BLaER1 (cell line): ENCODE data around the gene RALB.
A peak's percentile ranks its signal among the peaks of the same experiment; 100 is the strongest.
"Not testable (repeated sequence)": the region's sequence is repeated elsewhere in the genome, so short reads cannot be mapped to it uniquely, and the experiment has no call there.

Experiments
- H3K27ac ChIP-seq: shearing (Covaris generic); formaldehyde crosslinking; 2 replicates; pipeline ENCODE4 v1.8.1; 2022
- H3K27me3 ChIP-seq: shearing (Covaris generic); formaldehyde crosslinking; 2 replicates; pipeline ENCODE4 v1.8.1; 2022
- H3K36me3 ChIP-seq: shearing (Covaris generic); formaldehyde crosslinking; 2 replicates; pipeline ENCODE4 v1.8.1; 2022
- H3K4me1 ChIP-seq: shearing (Covaris generic); formaldehyde crosslinking; 2 replicates; pipeline ENCODE4 v1.8.1; 2022
- H3K4me2 ChIP-seq: shearing (Covaris generic); formaldehyde crosslinking; 2 replicates; pipeline ENCODE4 v1.8.1; 2022
- H3K4me3 ChIP-seq: shearing (Covaris generic); formaldehyde crosslinking; 2 replicates; pipeline ENCODE4 v1.8.1; 2022
- H3K9ac ChIP-seq: shearing (Covaris generic); formaldehyde crosslinking; 2 replicates; pipeline ENCODE4 v1.8.1; 2022
- H3K9me3 ChIP-seq: shearing (Covaris generic); formaldehyde crosslinking; 2 replicates; pipeline ENCODE4 v1.8.1; 2022
- H4K20me1 ChIP-seq: shearing (Covaris generic); formaldehyde crosslinking; 2 replicates; pipeline ENCODE4 v1.8.1; 2022
- Cebpa-rat ChIP-seq: shearing (Covaris generic); IDR thresholded peaks from 2 replicates; pipeline ENCODE4 v1.8.1; 2022

RALB gene

GRCh38 chr2:120250640-120251039, 2.0 kb upstream of the RALB start:
- no peak overlapping the region for H3K4me3 ChIP-seq
- no peak overlapping the region for H3K9ac ChIP-seq
- no peaks in the 10 kb centered on the region for H3K36me3 ChIP-seq
- H3K9me3 ChIP-seq, result no peaks in the 10 kb centered on the region
- H3K4me1 ChIP-seq, result peaks cover 77% of the 10 kb centered on the region
- H3K27ac ChIP-seq, result no peak overlapping the region
- H3K4me2 ChIP-seq, result peak overlapping the region; percentile 86
- no peak for TF ChIP-seq Cebpa-rat
- H3K27me3 ChIP-seq, result peaks cover 28% of the 10 kb centered on the region; the same call in 1 of the 2 replicates
- peaks cover 54% of the 10 kb centered on the region for H4K20me1 ChIP-seq

DNA sequence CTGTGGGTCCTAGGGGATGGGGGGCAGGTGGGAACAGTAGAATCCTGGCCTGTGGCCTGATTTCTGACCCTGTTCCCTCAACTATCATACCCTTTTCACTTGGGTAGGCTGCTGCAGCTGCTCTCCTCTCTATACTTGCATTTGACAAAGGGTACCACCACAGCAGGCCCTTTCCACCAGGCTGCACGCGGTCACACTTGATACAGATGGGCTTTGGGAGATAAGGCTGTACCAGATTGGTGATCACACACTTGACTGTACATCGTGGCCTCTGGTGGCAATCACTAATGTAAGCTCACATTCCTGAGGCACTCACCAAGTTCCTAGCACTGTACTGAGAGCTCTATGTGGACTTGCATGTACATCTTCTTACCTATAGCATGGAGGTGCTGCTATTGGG, 1.6 kb upstream of the RALB start:
- Histone ChIP-seq H3K27ac (no peak overlapping the region), H3K4me3 (no peak overlapping the region), H3K4me2 (peak overlapping the region; percentile 86), H3K4me1 (peaks cover 75% of the 10 kb centered on the region), H3K9me3 (no peaks in the 10 kb centered on the region), H4K20me1 (peaks cover 54% of the 10 kb centered on the region), H3K9ac (no peak overlapping the region), H3K36me3 (no peaks in the 10 kb centered on the region), H3K27me3 (peaks cover 28% of the 10 kb centered on the region; the same call in 1 of the 2 replicates)
- TF ChIP-seq Cebpa-rat, result no peak

- Histone ChIP-seq H3K36me3 (no peaks in the 10 kb centered on the region), H3K9me3 (no peaks in the 10 kb centered on the region), H3K4me3 (peak overlapping the region; percentile 84), H3K4me1 (peaks cover 75% of the 10 kb centered on the region), H4K20me1 (peaks cover 54% of the 10 kb centered on the region), H3K9ac (no peak overlapping the region), H3K27ac (no peak overlapping the region), H3K27me3 (peaks cover 24% of the 10 kb centered on the region; the same call in 1 of the 2 replicates), H3K4me2 (peak overlapping the region; percentile 86)
- no peak for TF ChIP-seq Cebpa-rat
Observed at GRCh38 chr2:120251880-120252224, 800 bp upstream of the RALB start.

- Histone ChIP-seq H3K9ac (peak overlapping the region; percentile 81), H3K4me1 (peaks cover 75% of the 10 kb centered on the region), H3K27ac (peak overlapping the region; percentile 79)
Observed at GRCh38 chr2:120253021-120253882, 600 bp downstream of the RALB start.

DNA sequence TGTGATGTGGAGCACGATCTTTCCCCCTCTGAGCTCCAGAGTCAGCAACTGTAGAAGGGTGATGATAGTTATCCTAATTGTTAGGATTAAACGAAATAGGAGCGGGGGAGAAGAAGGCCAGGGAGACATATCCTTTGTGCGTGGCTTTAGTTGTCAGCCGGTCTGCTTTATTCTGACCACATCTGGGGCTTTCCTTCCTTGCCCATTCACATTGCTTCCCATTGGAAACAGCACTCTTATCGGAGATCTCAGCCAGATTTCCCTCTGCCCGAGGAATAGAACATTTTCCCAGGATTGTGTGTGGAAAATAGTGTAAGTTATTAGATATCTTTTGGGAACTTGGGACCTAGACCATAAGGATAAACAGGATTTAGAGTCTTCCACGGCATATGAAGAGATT, 1.5 kb downstream of the RALB start:
- no peak overlapping the region for H3K27ac ChIP-seq
- no peak overlapping the region for H3K9ac ChIP-seq
- H3K9me3 ChIP-seq, result peaks cover 7% of the 10 kb centered on the region; the same call in 1 of the 2 replicates
- peaks cover 4% of the 10 kb centered on the region; the same call in 1 of the 2 replicates for H3K36me3 ChIP-seq
- TF ChIP-seq Cebpa-rat, result no peak
- peaks cover 18% of the 10 kb centered on the region; the same call in 1 of the 2 replicates for H3K27me3 ChIP-seq
- H4K20me1 ChIP-seq, result peaks cover 35% of the 10 kb centered on the region
- peak overlapping the region; percentile 86 for H3K4me2 ChIP-seq
- peaks cover 68% of the 10 kb centered on the region for H3K4me1 ChIP-seq
- peak overlapping the region; percentile 84 for H3K4me3 ChIP-seq

More at GRCh38 chr2:120253021-120253882, 600 bp downstream of the RALB start:
- Histone ChIP-seq H4K20me1 (peaks cover 41% of the 10 kb centered on the region), H3K4me3 (peak overlapping the region; percentile 84), H3K4me2 (peak overlapping the region; percentile 86), H3K9me3 (peaks cover 2% of the 10 kb centered on the region; the same call in 1 of the 2 replicates), H3K36me3 (peaks cover under 1% of the 10 kb centered on the region; the same call in 1 of the 2 replicates), H3K27me3 (peaks cover 18% of the 10 kb centered on the region; the same call in 1 of the 2 replicates)
- no peak for TF ChIP-seq Cebpa-rat

DNA sequence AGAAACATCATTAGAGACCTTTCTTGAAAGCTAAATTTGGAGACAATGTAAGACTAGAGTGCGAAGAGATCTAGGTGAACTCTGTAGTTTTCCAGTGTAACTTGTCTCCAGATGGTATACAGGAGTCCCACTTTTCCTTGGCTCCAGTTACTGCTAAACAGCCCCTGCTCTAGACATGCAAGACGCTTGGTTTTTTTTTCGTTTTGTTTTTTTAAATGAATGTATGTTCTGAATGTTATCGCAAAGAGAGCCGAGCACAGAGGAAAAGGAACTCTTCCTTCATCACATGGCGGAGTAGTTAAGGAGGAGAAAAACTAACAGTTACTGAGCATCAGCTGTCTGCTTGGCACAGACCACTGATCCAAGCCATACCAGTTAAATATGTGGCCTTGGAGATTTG, 2.4 kb downstream of the RALB start:
- Histone ChIP-seq H3K4me3 (no peak overlapping the region), H3K4me1 (peaks cover 59% of the 10 kb centered on the region), H3K27ac (no peak overlapping the region), H3K4me2 (no peak overlapping the region), H4K20me1 (peaks cover 27% of the 10 kb centered on the region), H3K36me3 (peaks cover 6% of the 10 kb centered on the region), H3K9ac (no peak overlapping the region), H3K27me3 (peaks cover 10% of the 10 kb centered on the region; the same call in 1 of the 2 replicates), H3K9me3 (peaks cover 10% of the 10 kb centered on the region)
- TF ChIP-seq Cebpa-rat, result no peak

DNA sequence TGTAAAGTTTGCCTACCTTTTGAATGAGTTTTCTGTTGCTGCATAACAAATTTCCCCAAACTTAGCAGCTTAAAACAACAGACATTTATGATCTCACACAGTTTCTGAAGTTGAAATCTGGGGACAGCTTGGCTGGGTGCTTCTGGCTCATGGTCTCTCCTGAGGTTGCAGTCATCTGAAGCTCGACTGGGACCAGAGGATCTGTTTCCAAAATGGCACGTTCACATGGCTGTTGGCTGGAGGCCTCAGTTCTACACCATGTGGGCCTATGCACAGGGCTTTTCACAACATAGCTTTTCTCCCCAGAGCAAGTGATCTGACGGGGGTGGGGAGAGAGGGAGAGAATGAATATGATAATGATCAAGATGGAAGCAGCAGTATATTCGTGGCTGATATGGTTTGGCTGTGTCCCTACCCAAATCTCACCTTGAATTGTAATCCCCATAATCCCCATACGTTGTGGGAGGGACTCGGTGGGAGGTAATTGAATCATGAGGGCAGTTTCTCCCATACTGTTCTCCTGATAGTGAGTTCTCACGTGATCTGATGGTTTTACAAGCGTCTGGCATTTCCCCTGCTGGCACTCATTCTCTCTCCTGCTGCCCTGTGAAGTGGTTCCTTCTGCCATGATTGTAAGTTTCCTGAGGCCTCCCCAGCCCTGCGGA, 3.5 kb downstream of the RALB start:
- Histone ChIP-seq H3K4me3 (no peak overlapping the region), H4K20me1 (peaks cover 18% of the 10 kb centered on the region), H3K27me3 (peaks cover 2% of the 10 kb centered on the region; the same call in 1 of the 2 replicates), H3K4me2 (peak overlapping the region; percentile 55), H3K27ac (no peak overlapping the region), H3K9ac (no peak overlapping the region), H3K36me3 (peaks cover 14% of the 10 kb centered on the region), H3K9me3 (peaks cover 21% of the 10 kb centered on the region), H3K4me1 (peaks cover 49% of the 10 kb centered on the region)
- no peak for TF ChIP-seq Cebpa-rat

- peaks cover 14% of the 10 kb centered on the region; the same call in 1 of the 2 replicates for H4K20me1 ChIP-seq
- peaks cover 49% of the 10 kb centered on the region for H3K4me1 ChIP-seq
- TF ChIP-seq Cebpa-rat, result no peak
- no peak overlapping the region for H3K9ac ChIP-seq
- no peak overlapping the region for H3K27ac ChIP-seq
- H3K9me3 ChIP-seq, result peaks cover 21% of the 10 kb centered on the region
- no peak overlapping the region for H3K4me3 ChIP-seq
- peaks cover 14% of the 10 kb centered on the region for H3K36me3 ChIP-seq
- no peaks in the 10 kb centered on the region for H3K27me3 ChIP-seq
- H3K4me2 ChIP-seq, result peak overlapping the region; percentile 55
Observed at GRCh38 chr2:120256651-120257000, 4.0 kb downstream of the RALB start.

GRCh38 chr2:120257522-120257921, 4.9 kb downstream of the RALB start:
- Histone ChIP-seq H3K27me3 (no peaks in the 10 kb centered on the region), H3K27ac (no peak overlapping the region), H4K20me1 (peaks cover 14% of the 10 kb centered on the region; the same call in 1 of the 2 replicates), H3K4me2 (peak overlapping the region; percentile 55), H3K9me3 (peaks cover 21% of the 10 kb centered on the region), H3K36me3 (peaks cover 14% of the 10 kb centered on the region), H3K4me3 (no peak overlapping the region), H3K9ac (no peak overlapping the region), H3K4me1 (peaks cover 50% of the 10 kb centered on the region)
- no peak for TF ChIP-seq Cebpa-rat

DNA sequence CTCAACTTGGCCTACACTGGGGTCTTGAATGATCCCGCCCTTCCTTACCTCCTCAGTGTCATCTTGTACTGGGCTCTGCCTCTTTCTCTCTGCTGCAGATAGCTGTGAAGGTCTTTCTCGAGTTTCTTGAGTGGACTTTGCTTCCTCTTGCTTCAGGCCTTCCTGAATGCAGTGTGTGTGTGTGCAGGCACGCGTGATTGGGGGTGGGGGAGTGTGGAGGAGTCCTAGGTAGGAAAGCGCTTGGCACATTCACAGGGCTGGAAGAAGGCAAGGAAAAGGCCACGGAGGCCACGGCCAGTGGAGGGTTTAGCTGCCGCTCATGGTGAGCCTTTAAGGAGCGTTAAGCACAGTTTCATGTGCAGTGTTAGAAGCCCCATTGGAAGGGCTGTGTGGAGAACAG, 5.5 kb downstream of the RALB start:
- no peak overlapping the region for H3K27ac ChIP-seq
- peaks cover 14% of the 10 kb centered on the region; the same call in 1 of the 2 replicates for H4K20me1 ChIP-seq
- peaks cover 50% of the 10 kb centered on the region for H3K4me1 ChIP-seq

DNA sequence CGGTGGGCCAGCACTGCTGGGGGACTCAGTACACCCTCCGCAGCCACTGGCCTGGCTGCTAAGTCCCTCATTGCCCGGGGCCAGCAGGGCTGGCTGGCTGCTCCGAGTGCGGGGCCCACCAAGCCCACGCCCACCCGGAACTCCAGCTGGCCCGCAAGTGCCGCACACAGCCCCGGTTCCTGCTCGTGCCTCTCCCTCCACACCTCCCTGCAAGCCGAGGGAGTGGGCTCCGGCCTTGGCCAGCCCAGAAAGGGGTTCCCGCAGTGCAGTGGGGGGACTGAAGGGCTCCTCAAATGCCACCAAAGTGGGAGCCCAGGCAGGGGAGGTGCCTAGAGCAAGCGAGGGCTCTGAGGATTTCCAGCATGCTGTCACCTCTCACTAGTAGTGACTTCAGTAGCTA, 7.3 kb downstream of the RALB start:
- H4K20me1 ChIP-seq, H3K27ac ChIP-seq, H3K4me3 ChIP-seq, H3K9ac ChIP-seq, H3K4me2 ChIP-seq, H3K27me3 ChIP-seq: not testable (repeated sequence)
- peaks cover 41% of the 10 kb centered on the region for H3K4me1 ChIP-seq
- peaks cover 14% of the 10 kb centered on the region for H3K36me3 ChIP-seq
- peaks cover 21% of the 10 kb centered on the region for H3K9me3 ChIP-seq

More for the DNA sequence above, 5.5 kb downstream of the RALB start:
- Histone ChIP-seq H3K9me3 (peaks cover 21% of the 10 kb centered on the region), H3K36me3 (peaks cover 14% of the 10 kb centered on the region), H3K4me3 (no peak overlapping the region), H3K27me3 (no peaks in the 10 kb centered on the region), H3K9ac (no peak overlapping the region), H3K4me2 (peak overlapping the region; percentile 55)
- no peak for TF ChIP-seq Cebpa-rat
